Epidermal melanocyte (primary cell): ENCODE measurements around the gene ZNF200.

ENCODE experiments used
- DNase-seq: peaks from one replicate; pipeline ENCODE4 v3.0.0; 2011; ENCODE audit warnings: low spot score; ENCODE audit not compliant: insufficient read length

ZNF200 gene

GRCh38 chr16:3179651-3180050 lies 55.3 kb downstream of the ZNF200 start:
- DNase-seq: no peak

GRCh38 chr16:3175157-3176093 lies 59.5 kb downstream of the ZNF200 start:
- DNase-seq: no peak

GRCh38 chr16:3174618-3175148 lies 60.3 kb downstream of the ZNF200 start:
- no peak for DNase-seq

- DNase-seq: no peak
Observed at GRCh38 chr16:3173892-3174617, 60.9 kb downstream of the ZNF200 start.
